ENCODE results near the gene NBL1.

NBL1 gene

GRCh38 chr1:19690342-19690741 lies 46.2 kb downstream of the NBL1 start:
- TF ChIP-seq YY1 (IDR thresholded peaks at IDR 0.05; ENCODE audit: insufficient read depth, insufficient read length) (no peak), SUZ12 (IDR thresholded peaks at IDR 0.05; ENCODE audit: extremely low read depth, insufficient read depth, insufficient read length) (no peak), ZNF274 (IDR thresholded peaks at IDR 0.05; ENCODE audit: low read depth, low read length) (no peak)
- no peak overlapping the region for H3K9ac ChIP-seq (ENCODE audit: insufficient read length, low read depth)
- no peak for DNase-seq (ENCODE audit: low read depth, low spot score)
- H3K27me3 ChIP-seq (ENCODE audit: insufficient read depth, insufficient read length) = peaks cover 46% of the 10 kb centered on the region
- no peaks in the 10 kb centered on the region for H3K36me3 ChIP-seq (ENCODE audit: insufficient read depth, insufficient read length, low read length)
- H3K9me3 ChIP-seq (ENCODE audit: insufficient read depth, low read length) = peaks cover 5% of the 10 kb centered on the region; the same call in 1 of the 2 replicates
- H3K4me3 ChIP-seq (ENCODE audit: insufficient read length, low read depth) = no peak overlapping the region
- peaks cover 7% of the 10 kb centered on the region for H3K4me1 ChIP-seq (ENCODE audit: insufficient read depth, insufficient read length)

GRCh38 chr1:19694298-19694697 lies 50.2 kb downstream of the NBL1 start:
- peaks cover 19% of the 10 kb centered on the region for H3K27me3 ChIP-seq (ENCODE audit: insufficient read depth, insufficient read length)
- H3K9ac ChIP-seq (ENCODE audit: insufficient read length, low read depth) = no peak overlapping the region
- H3K9me3 ChIP-seq (ENCODE audit: insufficient read depth, low read length) = peaks cover 5% of the 10 kb centered on the region; the same call in 1 of the 2 replicates
- H3K36me3 ChIP-seq (ENCODE audit: insufficient read depth, insufficient read length, low read length) = no peaks in the 10 kb centered on the region
- no peak for TF ChIP-seq ZNF274 (IDR thresholded peaks at IDR 0.05; ENCODE audit: low read depth, low read length)
- no peak for TF ChIP-seq SUZ12 (IDR thresholded peaks at IDR 0.05; ENCODE audit: extremely low read depth, insufficient read depth, insufficient read length)
- TF ChIP-seq YY1 (IDR thresholded peaks at IDR 0.05; ENCODE audit: insufficient read depth, insufficient read length) = no peak
- no peak overlapping the region for H3K4me3 ChIP-seq (ENCODE audit: insufficient read length, low read depth)
- H3K4me1 ChIP-seq (ENCODE audit: insufficient read depth, insufficient read length) = peaks cover 3% of the 10 kb centered on the region
- DNase-seq (ENCODE audit: low read depth, low spot score) = no peak

GRCh38 chr1:19695772-19696171 lies 51.7 kb downstream of the NBL1 start:
- H3K4me3 ChIP-seq (ENCODE audit: insufficient read length, low read depth) = no peak overlapping the region
- DNase-seq (ENCODE audit: low read depth, low spot score) = no peak
- H3K9ac ChIP-seq (ENCODE audit: insufficient read length, low read depth) = no peak overlapping the region
- no peaks in the 10 kb centered on the region for H3K9me3 ChIP-seq (ENCODE audit: insufficient read depth, low read length)
- peaks cover 3% of the 10 kb centered on the region for H3K4me1 ChIP-seq (ENCODE audit: insufficient read depth, insufficient read length)
- peaks cover 6% of the 10 kb centered on the region for H3K27me3 ChIP-seq (ENCODE audit: insufficient read depth, insufficient read length)
- no peaks in the 10 kb centered on the region for H3K36me3 ChIP-seq (ENCODE audit: insufficient read depth, insufficient read length, low read length)
- no peak for TF ChIP-seq ZNF274 (IDR thresholded peaks at IDR 0.05; ENCODE audit: low read depth, low read length)
- TF ChIP-seq YY1 (IDR thresholded peaks at IDR 0.05; ENCODE audit: insufficient read depth, insufficient read length) = no peak
- TF ChIP-seq SUZ12 (IDR thresholded peaks at IDR 0.05; ENCODE audit: extremely low read depth, insufficient read depth, insufficient read length) = no peak

- Histone ChIP-seq H3K9me3 (ENCODE audit: insufficient read depth, low read length) (no peaks in the 10 kb centered on the region), H3K27me3 (ENCODE audit: insufficient read depth, insufficient read length) (peaks cover 6% of the 10 kb centered on the region), H3K36me3 (ENCODE audit: insufficient read depth, insufficient read length, low read length) (no peaks in the 10 kb centered on the region), H3K4me1 (ENCODE audit: insufficient read depth, insufficient read length) (peaks cover 3% of the 10 kb centered on the region), H3K4me3 (ENCODE audit: insufficient read length, low read depth) (no peak overlapping the region), H3K9ac (ENCODE audit: insufficient read length, low read depth) (no peak overlapping the region)
- TF ChIP-seq YY1 (IDR thresholded peaks at IDR 0.05; ENCODE audit: insufficient read depth, insufficient read length) = no peak
- TF ChIP-seq ZNF274 (IDR thresholded peaks at IDR 0.05; ENCODE audit: low read depth, low read length) = no peak
- TF ChIP-seq SUZ12 (IDR thresholded peaks at IDR 0.05; ENCODE audit: extremely low read depth, insufficient read depth, insufficient read length) = no peak
- DNase-seq (ENCODE audit: low read depth, low spot score) = no peak
Observed at GRCh38 chr1:19696820-19697219, 52.7 kb downstream of the NBL1 start.

- Histone ChIP-seq H3K27me3 (ENCODE audit: insufficient read depth, insufficient read length) (peaks cover 6% of the 10 kb centered on the region), H3K4me3 (ENCODE audit: insufficient read length, low read depth) (no peak overlapping the region), H3K9ac (ENCODE audit: insufficient read length, low read depth) (no peak overlapping the region), H3K9me3 (ENCODE audit: insufficient read depth, low read length) (no peaks in the 10 kb centered on the region), H3K36me3 (ENCODE audit: insufficient read depth, insufficient read length, low read length) (no peaks in the 10 kb centered on the region), H3K4me1 (ENCODE audit: insufficient read depth, insufficient read length) (peaks cover 3% of the 10 kb centered on the region)
- TF ChIP-seq SUZ12 (IDR thresholded peaks at IDR 0.05; ENCODE audit: extremely low read depth, insufficient read depth, insufficient read length) = no peak
- TF ChIP-seq YY1 (IDR thresholded peaks at IDR 0.05; ENCODE audit: insufficient read depth, insufficient read length) = no peak
- TF ChIP-seq ZNF274 (IDR thresholded peaks at IDR 0.05; ENCODE audit: low read depth, low read length) = no peak
- no peak for DNase-seq (ENCODE audit: low read depth, low spot score)
Observed at GRCh38 chr1:19698181-19698580, 54.1 kb downstream of the NBL1 start.

- peaks cover 1% of the 10 kb centered on the region for H3K27me3 ChIP-seq (ENCODE audit: insufficient read depth, insufficient read length)
- H3K36me3 ChIP-seq (ENCODE audit: insufficient read depth, insufficient read length, low read length) = no peaks in the 10 kb centered on the region
- H3K9ac ChIP-seq (ENCODE audit: insufficient read length, low read depth) = no peak overlapping the region
- H3K9me3 ChIP-seq (ENCODE audit: insufficient read depth, low read length) = no peaks in the 10 kb centered on the region
- DNase-seq (ENCODE audit: low read depth, low spot score) = no peak
- H3K4me1 ChIP-seq (ENCODE audit: insufficient read depth, insufficient read length) = peaks cover 6% of the 10 kb centered on the region
- TF ChIP-seq SUZ12 (IDR thresholded peaks at IDR 0.05; ENCODE audit: extremely low read depth, insufficient read depth, insufficient read length) (no peak), ZNF274 (IDR thresholded peaks at IDR 0.05; ENCODE audit: low read depth, low read length) (no peak), YY1 (IDR thresholded peaks at IDR 0.05; ENCODE audit: insufficient read depth, insufficient read length) (no peak)
- no peak overlapping the region for H3K4me3 ChIP-seq (ENCODE audit: insufficient read length, low read depth)
Observed at GRCh38 chr1:19700079-19700777, 56.1 kb downstream of the NBL1 start.

- H3K4me3 ChIP-seq (ENCODE audit: insufficient read length, low read depth) = no peak overlapping the region
- H3K4me1 ChIP-seq (ENCODE audit: insufficient read depth, insufficient read length) = peaks cover 5% of the 10 kb centered on the region
- no peak overlapping the region for H3K9ac ChIP-seq (ENCODE audit: insufficient read length, low read depth)
- no peaks in the 10 kb centered on the region for H3K27me3 ChIP-seq (ENCODE audit: insufficient read depth, insufficient read length)
- H3K36me3 ChIP-seq (ENCODE audit: insufficient read depth, insufficient read length, low read length) = no peaks in the 10 kb centered on the region
- TF ChIP-seq YY1 (IDR thresholded peaks at IDR 0.05; ENCODE audit: insufficient read depth, insufficient read length) = no peak
- TF ChIP-seq ZNF274 (IDR thresholded peaks at IDR 0.05; ENCODE audit: low read depth, low read length) = no peak
- no peak for TF ChIP-seq SUZ12 (IDR thresholded peaks at IDR 0.05; ENCODE audit: extremely low read depth, insufficient read depth, insufficient read length)
- H3K9me3 ChIP-seq (ENCODE audit: insufficient read depth, low read length) = no peaks in the 10 kb centered on the region
- DNase-seq (ENCODE audit: low read depth, low spot score) = no peak
Observed at GRCh38 chr1:19703280-19703679, 59.2 kb downstream of the NBL1 start.

All from NT2/D1 (cell line).